IPS-NIHi7 (cell line): Measurements from ENCODE around the gene DENND6B.
"Not testable (repeated sequence)": the region's sequence is repeated elsewhere in the genome, so short reads cannot be mapped to it uniquely, and the experiment has no call there.

Source experiments
- DNase-seq: peaks from one replicate; pipeline ENCODE4 v3.0.0; 2012; ENCODE audit warnings: mixed read lengths; ENCODE audit errors: extremely low spot score

The DENND6B gene

DNA sequence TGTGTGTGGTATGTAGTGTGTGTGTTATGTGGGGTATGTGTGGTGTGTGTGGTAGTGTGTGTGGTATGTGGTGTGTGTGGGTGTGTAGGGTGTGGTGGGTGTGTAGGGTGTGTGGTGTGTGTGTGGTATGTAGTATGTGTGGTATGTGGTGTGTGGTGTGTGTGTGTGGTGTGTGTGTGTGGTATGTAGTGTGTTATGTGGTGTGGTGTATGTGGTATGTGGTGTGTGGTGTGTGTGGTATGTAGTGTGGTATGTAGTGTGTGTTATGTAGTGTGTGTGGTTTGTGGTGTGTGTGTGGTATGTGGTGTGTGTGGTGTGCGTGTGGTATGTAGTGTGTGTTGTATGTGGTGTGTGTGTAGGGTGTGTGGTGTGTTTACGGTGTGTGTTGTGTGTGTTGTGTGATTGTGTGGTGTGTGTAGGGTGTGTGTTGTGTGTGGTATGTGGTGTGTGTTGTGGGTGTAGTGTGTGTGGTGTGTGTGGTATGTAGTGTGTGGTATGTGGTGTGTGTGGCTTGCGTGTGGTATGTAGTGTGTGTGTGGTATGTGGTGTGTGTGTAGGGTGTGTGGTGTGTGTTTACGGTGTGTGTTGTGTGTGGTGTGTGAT lies 12.1 kb upstream of the DENND6B start:
- DNase-seq, result no peak

GRCh38 chr22:50338042-50338573 lies 11.3 kb upstream of the DENND6B start:
- no peak for DNase-seq

DNA sequence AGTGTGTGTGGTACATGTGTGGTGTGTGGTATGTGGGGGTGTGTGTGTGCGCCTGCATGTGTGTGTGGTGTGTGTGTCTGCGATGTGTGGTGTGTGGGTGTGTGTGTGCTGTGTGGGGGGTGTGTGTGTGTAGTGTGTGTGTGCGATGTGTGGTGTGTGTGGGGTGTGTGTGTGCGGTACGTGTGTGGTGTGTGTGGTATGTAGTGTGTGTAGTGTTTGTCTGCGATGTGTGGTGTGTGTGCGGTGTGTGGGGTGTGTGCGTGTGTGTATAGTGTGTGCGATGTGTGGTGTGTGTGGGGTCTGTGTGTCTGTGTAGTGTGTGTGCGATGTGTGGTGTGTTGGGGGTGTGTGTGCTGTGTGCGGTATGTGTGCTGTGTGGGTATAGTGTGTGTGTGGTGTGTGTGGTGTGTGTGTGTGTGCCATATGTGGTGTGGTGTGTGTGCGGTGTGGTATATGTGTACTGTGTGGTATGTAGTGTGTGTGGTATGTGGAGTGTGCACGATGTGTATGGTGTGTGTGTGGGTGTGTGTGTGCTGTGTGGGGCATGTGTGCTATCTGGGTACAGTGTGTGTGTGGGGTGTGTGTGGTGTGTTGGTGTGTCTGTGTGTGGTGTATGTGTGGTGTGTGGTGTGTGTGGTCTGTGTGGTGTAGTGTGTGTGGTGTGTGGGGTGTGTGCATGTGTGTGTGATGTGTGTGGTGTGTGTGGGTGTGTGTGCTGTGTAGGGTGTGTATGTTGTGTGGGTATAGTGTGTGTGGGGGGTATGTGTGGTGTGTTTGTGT lies 10.6 kb upstream of the DENND6B start:
- DNase-seq, result no peak

DNA sequence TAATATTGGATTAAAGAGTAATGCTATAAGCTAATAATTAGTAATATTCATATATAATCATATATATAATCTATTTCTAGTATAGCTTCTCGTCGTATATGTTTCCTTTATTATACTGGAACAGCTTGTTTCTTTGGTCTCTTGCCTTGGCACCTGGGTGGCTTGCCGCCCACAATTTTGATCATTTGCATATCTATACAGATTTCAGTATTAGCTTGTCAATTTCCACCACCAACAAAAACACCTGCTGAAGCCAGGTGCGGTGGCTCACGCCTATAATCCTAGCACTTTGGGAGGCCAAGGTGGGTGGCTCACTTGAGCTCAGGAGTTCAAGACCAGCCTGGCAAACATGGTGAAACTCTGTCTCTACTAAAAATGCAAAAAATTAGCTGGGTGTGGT lies 7.6 kb upstream of the DENND6B start:
- not testable (repeated sequence) for DNase-seq

DNA sequence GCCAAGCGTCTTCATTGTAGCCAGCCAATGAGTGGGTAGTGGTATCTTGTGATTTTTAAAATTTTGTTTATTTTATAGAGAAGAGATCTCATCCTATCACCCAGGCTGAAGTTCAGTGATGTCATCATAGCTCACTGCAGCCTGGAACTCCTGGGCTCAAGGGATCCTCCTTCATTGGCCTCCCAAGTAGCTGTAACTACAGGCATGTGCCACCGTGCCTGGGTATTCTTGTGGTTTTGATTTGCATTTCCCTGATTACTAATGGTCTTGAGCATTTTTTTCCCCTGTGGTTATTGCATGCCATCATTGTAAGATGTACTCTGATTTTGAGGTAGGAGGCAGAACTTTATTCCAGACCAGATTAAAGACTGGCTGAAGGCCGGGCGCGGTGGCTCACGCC lies 2.4 kb upstream of the DENND6B start:
- no peak for DNase-seq

DNA sequence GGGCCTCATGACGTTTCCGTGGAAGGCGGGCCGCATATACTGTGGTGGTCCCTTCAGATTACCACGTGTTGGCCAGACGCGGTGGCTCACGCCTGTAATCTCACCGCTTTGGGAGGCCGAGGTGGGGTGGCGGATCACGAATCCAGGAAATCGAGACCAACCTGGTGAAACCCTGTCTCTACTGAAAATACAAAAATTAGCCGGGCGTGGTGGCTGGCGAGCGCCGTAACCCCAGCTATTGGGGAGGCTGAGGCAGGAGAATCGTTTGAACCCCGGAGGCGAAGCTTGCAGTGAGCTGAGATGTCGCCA lies 853 bp upstream of the DENND6B start:
- no peak for DNase-seq

- no peak for DNase-seq
These were observed 422 bp downstream of the DENND6B start for GRCh38 chr22:50326225-50326955.

- no peak for DNase-seq
These were observed 1.2 kb downstream of the DENND6B start for GRCh38 chr22:50325444-50326224.

- no peak for DNase-seq
These were observed 2.9 kb downstream of the DENND6B start for GRCh38 chr22:50323900-50324299.

DNA sequence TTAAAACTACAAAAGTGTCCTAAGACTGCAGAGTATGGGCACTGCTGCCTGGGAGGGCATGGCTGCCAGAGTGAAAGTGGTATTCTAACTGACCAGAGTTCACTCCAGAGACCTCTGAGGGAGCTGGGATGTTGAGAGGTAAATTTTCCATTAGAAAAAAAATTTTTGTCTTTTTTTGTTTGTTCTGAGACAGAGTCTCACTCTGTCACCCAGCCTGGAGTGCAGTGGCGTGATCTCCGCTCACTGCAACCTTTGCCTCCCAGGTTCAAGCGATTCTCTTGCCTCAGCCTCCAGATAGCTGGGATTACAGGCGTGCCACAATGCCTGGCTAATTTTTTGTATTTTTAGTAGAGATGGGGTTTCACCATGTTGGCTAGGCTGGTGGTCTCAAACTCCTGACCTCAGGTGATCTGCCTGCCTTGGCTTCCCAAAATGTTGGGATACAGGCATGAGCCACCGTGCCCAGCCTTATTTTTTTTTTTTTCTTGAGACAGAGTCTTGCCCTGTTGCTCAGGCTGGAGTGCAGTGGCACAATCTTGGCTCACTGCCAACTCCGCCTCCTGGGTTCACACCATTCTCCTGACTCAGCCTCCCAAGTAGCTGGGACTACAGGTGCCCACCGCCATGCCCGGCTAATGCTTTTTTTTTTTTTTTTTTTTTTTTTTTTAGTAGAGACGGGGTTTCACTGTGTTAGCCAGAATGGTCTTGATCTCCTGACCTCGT lies 4.3 kb downstream of the DENND6B start:
- DNase-seq, result not testable (repeated sequence)

DNA sequence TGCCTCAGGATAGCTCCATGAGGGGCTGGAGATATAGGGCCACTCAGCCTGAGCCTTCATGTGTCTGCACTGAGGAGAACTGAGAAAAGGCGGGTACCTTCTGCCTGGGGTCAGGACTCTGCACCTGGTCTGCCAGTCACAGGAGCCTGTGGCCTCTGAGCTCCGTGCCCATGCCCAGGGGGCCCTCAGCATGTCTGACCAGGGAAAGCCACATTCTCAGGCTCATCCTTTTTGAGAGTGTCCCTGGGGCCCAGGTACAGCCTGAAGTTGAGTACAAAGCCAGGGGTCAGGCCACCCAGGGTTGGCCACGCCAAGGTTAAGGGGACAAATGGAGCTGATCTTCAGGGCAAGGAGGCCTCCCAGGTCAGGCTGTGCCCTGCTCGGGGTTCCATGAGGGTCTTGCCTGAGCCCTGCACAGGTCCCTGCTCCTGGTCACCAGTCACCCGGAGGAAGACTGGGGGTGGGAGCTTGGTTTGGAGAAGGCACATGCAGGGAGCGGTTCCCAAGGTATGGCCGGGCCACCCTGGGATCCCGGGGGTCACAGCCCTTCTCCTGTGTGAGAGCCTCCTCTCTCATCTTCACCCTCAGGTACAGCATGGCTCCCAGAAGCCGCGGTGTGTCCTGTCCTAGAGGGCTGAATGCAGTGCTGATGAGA lies 6.0 kb downstream of the DENND6B start:
- no peak for DNase-seq

- no peak for DNase-seq
These were observed 6.7 kb downstream of the DENND6B start for GRCh38 chr22:50320116-50320515.

DNA sequence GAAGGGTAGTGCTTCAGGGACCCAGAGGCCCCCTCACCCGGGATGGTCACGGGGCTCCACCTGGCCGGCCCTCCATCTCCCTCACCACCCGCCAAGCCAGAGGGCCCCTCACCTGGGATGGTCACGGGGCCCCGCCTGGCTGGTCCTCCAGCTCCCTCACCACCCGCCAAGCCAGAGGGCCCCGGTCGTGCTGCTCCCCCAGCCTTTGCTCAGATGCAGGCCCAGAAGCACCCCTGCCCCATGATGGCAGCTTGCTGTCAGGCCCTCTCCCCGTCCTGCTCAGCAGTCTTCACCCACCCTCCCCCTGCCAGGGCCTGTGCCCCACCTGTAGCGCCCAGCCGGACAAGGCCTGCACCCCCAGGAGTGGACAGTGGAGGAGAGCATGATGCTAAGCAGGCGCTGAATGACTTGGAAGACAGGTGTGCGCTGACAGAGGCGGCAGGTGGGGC lies 7.3 kb downstream of the DENND6B start:
- no peak for DNase-seq

DNA sequence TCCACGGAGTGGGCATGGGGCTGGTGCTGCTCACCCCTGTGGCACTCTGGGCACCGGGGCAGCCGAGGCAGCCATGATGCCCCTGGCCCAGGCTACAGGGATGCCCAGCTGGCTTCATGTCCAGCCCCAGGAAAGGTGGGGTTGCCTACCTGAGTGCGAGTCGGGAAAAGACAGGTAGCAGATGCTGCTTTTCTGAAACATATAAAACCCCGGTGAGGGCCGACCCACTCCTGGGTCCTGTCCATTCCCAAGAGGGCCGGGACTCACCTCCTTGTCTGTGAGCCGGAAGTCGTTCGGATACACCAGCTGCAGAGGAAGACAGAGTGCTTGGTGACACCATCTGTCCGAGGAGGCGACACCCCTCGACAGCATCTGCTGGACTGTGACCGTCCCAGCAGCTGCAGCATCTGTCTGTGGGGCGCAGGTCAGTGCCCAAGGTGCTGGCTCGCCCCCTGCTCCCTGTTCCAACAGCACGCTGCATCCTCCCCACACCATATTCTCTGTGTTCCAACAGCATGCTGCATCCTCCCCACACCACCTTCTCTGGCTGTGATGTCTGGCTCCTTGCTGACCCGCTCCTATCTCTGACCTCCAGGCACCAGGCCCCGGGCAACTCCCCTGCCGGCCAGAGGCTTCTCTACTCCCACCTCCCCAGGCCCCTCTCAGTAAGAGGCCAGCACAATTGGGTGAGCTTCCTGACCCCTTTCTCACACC lies 8.0 kb downstream of the DENND6B start:
- no peak for DNase-seq

GRCh38 chr22:50318356-50318697 lies 8.5 kb downstream of the DENND6B start:
- no peak for DNase-seq

- DNase-seq, result no peak
These were observed 9.1 kb downstream of the DENND6B start for GRCh38 chr22:50317674-50318073.

DNA sequence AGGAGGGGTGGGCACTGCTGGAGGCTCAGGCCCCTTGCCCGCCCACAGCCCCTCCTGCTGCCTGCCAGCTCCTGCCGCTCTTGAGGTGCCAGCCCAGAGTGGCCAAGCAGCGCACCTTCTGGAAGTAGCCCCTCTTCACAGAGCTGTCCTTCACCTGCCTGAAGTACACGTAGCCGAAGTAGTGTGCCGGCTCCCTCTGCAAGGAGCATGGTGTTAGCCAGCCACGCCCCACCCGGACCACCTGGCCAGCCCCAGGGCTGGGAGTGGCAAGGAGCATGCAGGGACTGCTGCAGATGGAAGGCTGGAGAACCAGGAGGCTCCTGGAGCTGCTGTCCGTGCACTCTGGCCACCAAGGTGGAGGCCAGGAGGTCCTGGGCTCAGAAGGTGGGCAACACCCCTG lies 9.6 kb downstream of the DENND6B start:
- DNase-seq, result no peak

DNA sequence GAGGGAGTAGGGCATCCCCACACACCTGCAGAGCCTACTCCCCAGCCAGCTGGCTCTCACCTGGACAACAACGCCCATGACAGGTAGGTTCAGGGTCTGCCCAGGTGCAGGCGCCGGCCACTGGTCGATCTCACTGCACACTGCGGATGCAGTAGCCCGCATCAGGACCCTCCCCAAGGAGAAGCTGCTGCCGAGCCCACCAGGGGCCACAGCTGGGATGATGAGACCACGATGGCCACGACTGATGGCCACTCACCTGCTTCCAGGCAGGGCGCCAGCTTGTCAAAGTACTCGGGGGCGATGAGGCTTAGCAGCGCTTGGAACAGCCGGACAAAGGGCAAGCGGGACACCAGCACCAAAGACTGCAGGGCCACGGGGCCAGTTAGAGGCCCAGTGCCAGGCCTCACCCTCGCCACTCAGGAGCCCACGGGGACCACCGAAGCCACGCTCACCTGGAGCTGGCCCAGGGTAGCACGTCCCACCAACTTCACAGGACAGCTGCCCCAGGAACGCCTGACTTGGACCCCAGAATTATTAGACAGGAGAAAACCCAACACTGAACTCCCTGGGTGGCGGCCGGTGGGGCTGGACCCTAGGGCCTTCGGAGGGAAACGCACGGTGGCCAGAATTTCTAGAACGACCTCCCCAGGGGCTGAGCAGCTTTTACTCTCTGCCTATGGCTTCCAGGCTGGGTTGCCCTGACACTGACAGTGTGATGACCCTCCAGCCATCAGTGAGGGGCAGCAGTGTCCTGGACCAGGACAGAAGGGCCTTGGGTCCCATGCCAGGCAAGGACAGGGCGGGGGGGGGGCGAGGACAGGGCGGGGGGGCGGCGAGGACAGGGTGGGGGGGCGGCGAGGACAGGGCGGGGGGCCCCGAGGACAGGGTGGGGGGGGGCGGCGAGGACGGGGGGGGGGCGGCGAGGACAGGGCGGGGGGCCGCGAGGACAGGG lies 10.4 kb downstream of the DENND6B start:
- DNase-seq, result no peak
